GM21576 (cell line): ENCODE data around the gene SLC4A9.
"Not testable (repeated sequence)": the region's sequence is repeated elsewhere in the genome, so short reads cannot be mapped to it uniquely, and the experiment has no call there.

Experiments
- ATAC-seq: cut with Tn5 transposase; IDR thresholded peaks from one replicate; pipeline ENCODE4 v1.9.1; 2021; ENCODE audit warnings: mild to moderate bottlenecking, moderate library complexity; ENCODE audit not compliant: unreplicated experiment

SLC4A9 gene

DNA sequence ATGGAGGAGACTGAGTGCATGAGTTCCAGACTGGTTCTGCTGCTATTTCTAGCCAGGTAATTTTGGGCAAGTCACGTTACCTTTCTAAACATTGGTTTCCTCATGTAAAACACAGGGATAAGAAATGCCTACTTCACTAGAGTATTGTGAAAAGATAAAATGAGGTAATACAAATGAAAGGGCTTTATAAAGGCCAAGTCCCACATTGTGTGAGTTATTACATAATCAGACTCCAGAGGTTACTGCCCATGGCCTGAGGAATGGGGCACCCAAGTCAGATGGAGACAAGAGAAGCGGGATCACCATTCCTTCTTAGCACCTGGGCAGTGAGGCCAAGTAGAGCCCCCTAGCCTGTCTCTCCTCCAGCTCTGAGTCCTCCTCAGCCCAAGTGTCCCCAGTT is 21.1 kb upstream of the SLC4A9 start:
- no peak for ATAC-seq

DNA sequence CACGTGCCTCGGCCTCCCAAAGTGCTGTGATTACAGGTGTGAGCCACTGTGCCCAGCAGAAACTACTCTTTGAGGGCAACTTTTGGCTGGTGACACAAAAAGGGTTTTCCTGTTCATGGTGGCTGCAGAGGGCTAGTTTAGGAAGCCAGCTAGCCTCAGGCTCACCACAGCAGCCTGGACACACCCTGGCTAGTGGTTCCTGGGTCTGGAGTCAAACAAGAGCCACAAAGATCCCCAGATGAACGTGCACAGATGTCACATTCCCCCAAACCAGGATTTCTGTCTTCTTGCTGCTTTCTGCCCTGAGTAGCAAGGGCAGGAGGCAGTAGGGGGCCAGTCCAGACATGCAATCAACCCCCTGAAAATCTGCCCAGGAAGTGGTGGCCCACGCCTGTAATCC is 20.4 kb upstream of the SLC4A9 start:
- no peak for ATAC-seq

DNA sequence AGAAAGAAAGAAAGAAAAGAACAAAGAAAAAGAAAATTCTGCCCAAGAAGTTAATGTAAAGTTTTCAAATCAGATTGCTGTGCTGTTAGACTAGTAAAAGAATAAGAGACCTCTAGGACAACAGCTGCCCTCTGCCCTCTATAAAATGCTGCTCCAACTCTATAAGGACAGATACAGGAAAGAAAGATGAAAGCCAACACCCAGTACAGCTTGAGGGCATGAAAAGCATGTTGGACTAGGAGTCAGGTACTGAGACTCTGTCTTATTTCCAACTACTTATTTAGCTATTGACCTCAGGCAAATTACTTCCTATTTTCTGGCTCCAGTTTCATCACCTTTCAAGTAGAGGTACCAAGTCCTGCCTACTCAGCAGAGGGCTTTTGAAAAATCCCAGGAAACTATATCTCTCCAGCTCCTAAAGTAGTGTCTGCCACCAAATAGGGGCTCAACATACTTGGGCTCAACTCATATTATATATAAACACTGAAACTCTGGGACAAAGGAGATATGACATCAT is 19.3 kb upstream of the SLC4A9 start:
- no peak for ATAC-seq

DNA sequence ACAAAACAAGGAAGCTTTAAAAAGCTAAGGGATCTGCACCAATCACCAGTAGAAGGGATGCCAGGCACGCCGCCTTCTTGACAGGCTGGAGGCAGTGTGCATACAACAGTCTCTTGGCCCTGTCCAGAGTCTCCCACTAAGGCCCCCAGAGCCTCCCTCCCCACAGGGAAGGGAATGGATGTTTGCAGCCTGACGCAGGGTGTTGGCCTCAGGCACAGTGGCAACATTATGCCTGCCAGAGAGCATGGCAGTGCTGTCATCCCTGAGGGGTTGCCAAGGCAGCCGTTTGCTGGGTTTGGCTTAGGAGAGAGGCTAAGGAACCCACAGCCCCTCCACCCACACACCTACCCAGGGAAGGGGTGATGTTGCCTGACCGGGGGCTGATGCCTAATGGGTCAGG is 18.4 kb upstream of the SLC4A9 start:
- no peak for ATAC-seq

DNA sequence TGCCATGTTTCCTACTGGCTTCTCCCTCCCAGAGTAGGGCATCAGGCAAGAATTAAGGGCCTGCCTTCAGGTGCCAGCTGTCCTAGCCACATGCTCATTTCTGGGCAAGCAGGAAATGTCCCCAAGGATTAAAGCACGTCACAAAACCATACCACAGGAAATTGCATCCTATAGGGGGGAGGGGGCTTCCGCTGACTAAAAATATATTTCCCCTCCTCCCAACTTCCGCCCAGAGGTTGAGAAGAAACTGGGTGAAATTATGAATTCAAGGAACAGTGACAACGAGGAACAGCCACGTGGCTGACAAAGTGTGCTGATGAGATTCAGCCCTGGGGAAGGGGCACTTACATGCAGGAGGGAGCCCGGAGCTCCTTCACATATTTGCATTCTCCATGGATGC is 17.7 kb upstream of the SLC4A9 start:
- no peak for ATAC-seq

DNA sequence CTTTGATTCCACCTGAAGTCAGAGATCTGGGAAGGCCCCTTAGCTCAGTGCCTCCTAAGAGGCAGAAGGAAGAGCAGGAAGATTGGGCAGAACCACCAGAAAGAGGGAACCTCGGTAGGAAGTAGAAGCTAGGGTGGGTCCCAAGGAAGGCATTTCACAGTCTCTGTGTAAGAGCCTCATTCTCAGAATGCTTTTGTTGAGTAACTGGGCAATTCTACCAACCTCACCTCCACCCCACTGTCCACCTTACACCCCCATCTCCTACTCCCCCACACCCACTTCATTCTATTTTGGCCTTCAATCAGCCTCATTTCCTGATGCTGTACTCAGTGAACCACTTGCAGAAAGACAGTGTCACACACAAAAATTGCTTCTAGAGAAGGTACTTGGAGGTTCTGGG is 17.1 kb upstream of the SLC4A9 start:
- no peak for ATAC-seq

DNA sequence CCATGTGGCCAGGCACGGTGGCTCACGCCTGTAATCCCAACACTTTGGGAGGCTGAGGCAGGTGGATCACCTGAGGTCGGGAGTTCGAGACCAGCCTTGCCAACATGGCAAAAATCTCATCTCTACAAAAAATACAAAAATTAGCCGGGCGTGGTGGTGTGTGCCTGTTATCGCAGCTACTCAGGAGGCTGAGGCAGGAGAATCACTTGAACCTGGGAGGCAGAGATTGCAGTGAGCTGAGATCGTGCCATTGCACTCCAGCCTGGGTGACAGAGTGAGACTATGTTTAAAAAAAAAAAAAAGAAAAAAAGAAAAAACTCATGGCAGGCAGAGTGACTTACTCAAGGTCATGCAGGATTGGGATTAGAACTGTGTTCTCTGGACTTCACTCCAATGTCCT is 16.1 kb upstream of the SLC4A9 start:
- ATAC-seq: not testable (repeated sequence)

DNA sequence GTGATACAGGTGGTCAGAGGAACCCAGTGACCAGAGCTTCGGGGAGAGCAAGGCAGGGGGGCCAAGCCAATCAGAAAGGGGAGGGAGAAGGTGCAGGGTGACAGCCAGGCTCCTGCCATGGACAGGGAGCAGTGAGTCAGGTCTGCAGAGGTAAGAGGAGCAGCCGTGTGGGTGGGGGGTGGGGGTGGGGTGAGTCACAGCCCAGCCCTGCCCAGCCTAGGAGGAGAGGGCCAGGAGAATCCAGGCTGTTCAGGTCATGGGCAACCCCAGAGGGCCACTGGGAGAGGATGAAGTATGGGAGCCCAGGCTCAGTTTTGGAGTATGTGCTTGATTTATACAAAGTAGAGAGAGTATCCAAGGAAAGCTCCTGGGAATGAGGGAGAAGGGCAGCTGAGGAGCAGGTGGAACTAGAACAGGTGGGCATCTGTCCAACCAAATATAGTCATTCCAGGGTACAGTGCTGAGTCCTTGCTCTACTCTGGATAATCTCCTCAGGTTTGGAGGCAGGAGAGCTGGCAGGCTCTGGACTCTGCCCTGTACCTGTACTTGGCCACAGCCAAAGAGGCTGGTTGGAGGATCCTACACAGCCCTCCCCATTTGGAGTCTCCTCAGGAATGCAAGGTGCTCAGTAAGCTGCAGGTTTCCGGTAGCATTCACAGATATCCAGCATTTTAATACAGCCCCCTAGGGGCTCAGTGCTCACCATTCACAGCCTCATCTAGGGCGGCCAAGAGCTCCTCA is 15.1 kb upstream of the SLC4A9 start:
- no peak for ATAC-seq

DNA sequence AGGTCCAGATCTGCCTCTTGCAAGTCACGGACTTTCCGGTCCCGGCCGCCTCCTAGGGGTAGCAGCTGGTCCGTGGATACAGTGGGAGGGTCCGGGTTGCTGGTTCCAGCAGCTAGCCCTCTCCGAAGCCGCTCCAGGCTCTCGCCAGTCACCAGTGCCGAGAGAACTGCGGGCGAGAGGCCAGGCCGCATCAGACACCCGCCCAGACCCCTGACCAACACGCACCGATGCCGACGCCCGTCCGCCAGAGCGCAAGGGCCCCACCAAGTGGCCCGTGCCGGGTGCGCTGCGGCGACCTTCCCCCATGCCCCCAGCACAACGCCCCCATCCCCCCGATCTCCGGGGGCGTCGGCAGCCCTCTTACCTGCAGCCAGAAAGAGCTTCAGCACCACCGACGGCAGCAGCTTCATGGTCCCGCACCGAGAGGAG is 14.1 kb upstream of the SLC4A9 start:
- ATAC-seq: peak; percentile 8

DNA sequence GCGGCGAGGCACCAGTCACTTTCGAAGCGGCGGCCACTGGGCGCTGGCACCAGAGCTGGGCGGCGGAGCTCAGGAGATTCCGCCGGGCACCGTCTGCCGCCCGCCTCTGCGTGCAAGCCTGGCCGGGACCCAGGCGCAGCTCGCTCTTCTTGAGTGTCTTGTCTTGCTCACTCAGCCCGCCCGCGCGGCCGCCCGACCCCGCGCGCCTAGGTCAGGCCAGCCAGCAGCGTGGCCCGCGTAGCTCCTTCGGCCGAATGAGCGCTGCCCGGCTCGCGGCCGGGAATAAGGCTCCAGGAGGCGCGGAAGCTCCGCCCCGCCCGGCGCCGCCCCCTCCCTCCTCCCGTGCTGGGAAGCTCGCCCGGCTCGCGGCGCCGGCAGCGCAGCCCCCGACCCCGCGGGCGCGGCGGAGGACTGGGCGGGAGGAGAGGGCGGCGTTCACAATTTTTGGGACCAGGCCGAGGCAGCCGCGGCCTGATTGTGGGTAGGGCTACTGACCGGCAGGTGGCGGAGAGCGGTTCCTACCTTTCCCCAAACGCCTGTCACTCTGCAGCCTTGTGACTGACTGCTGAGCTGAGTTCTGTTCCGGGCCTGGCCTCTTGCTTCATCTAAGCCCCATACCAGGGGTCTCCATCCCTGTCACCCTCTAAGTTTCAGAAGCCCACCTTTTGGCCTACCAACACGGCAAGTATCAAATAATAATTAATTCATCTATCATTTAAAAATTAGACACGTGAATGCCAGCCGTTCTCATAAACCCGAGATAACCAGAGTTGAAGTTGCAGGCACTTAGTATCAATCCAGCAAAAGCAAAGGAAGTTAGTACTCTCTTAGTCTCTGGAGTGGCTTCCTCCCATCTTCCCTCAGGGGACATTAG is 13.4 kb upstream of the SLC4A9 start, which contains the start of gene HBEGF:
TSS of gene HBEGF (minus strand) at position 256 of the 874 bp plus-strand sequence. CDS start 275 bp downstream, outside the sequence.
- peak; percentile 72 for ATAC-seq

DNA sequence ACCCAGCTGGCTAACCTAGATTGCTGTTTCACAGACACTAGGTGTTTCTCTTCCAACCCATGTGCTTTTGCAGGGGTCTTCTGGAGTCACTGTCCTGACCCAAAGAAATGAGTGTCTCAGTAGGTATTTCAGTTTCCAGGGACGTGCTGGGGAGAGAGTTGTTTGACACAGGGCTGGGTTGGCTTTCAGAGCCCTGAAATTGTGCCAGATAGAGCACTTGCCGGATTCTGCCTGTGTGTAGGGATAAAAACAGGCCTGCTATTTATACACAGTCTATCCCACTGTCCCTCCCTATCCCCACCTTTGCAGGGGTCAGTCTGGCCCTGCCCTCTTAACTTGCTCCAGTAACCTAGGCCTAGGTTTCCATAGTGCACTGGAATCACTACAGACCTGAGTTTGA is 12.6 kb upstream of the SLC4A9 start:
- ATAC-seq: no peak

DNA sequence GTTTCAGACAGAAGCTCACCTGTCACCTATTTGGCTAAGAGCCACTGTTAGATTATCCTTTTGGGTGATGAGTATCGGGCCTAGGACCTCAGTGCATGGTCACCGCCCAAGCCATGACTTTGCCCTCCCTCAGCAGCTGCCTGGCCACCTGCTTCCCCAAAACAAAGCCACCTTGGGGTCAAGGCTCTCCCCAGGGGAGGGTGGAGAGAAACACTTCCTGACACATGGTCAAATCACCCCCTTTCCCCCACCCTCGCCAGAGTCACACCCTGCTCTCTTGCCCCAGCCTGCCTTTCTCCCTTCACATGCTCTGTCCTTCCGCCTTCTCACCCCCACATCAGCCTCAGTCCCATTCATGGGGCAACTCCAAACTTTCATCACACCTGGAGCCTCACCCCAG is 11.9 kb upstream of the SLC4A9 start:
- no peak for ATAC-seq

DNA sequence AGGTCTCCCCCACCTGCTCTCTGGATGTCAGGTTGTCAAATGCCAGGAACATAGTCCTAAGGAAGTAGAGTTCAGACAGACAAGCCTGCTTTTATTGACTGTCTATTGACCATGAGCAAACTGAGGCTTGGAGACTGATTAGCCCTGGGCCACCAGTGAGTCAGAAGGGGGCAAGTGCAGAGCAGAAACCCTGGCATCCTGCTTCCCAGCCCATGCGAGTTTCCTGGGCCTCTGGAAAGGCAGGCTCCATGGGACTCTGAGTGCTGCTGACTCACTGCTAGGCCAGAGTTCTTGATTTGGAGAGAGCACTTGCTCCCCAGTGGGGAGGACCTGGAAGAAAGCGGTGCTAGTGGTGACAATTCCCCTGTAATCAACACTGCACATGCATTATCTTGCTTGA is 10.8 kb upstream of the SLC4A9 start:
- ATAC-seq: no peak

DNA sequence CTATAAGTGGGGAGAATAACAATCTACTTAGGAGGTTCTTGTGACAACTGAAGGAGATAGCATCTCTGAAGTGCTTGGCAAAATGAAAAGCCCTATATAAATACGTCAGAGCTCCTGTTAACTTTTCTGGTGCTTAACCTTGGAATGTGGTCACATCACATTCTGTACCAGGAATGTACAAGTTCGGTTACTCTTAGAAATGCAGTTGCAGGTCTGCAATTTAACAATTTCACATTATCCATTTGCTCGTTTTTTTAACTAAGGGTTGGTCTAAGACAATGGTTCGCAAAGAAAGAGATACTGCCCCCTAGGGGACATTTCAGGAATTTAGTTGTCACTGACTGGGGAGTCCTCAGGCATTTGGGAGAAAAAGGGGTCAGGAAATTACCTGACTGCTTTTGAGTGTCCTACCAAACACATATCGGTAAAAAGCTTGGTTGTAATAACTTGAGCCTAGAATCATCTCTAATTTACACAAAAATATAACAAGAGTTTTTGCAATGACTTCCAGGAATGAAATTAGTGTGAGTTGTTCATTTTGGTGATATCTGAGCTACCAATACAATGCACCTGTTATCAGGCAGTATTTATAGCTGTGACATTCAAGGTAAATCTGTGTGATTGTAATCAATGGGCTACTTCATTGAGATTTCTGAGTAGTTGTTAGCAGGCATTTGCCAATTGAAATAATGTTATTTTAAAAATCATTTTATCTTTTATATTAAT is 8.2 kb upstream of the SLC4A9 start:
- ATAC-seq: no peak

DNA sequence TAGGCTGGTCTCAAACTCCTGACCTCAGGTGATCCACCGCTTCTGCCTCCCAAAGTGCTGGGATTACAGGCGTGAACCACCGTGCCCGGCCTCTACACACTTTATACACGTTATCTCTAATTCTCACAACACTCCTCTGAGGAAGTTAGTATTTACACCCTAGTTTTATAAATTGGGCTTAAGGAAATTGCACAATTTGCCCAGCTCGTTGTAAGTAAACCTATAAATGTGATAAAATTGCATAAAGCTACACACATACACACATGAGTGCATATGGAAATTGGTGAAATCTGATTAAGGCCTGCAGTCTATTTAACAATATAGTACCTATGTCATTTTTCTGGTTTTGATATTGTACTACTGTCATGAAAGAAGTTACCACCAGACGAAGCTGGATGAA is 4.4 kb upstream of the SLC4A9 start:
- ATAC-seq: no peak

DNA sequence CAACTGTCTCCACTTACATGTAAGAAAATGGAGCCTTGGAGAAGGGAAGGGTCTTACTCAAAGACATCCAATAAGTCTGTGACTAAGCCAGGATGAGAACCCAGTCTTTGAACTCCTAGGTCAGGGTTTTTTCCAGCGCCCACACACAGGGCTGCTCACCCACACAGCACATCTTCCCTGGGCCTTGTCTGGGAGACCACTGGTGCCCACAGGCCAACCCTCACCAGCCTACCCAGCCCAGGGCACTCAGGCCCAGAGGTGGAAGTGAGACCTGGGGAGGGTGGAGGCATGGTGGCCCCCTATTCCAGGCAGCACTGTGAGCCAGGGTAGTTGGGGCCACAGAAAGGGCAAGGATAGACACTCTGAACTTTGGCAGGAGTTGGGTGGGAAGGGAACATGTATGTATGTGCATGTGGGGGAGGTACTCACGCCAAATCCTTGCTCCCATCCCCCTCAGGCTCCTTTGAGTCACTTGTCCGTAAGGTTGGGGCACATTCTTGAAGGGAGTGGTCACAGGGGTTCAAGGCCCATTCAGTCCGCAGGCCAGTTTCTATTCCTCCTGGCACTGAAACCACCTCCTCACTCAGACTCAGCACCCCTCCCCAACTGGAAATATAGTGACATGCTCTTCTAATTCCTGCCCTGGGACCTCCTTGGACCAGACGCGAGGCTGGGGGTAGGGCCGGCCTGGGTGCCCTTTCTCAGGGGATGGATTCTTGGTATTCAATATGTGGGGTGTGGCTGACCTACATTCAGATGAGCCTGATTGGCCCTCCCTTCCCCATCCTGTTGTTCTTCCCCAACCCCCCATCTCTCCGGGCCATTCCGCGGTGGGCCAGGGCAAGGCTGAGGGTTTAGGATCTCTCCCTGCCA is 2.9 kb upstream of the SLC4A9 start:
- ATAC-seq: peak; percentile 29

DNA sequence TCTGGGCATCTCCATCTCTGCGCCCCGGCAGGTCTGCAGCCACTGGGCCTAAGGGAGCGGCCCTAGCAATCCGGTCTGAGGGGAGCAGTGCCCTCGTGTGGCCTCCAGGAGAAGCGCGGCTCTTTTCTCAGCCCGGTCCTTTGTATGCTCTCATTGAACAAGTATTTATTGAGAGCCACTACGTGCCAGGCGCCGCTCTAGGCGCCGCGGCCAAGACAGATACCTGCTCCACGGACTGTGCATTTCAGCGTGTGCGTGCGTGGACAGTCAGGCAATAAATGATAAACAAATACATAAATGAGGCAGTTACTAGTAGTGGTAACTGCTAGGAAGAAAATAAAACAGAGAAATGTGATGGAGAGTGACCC is 2.3 kb upstream of the SLC4A9 start:
- ATAC-seq: peak; percentile 87

DNA sequence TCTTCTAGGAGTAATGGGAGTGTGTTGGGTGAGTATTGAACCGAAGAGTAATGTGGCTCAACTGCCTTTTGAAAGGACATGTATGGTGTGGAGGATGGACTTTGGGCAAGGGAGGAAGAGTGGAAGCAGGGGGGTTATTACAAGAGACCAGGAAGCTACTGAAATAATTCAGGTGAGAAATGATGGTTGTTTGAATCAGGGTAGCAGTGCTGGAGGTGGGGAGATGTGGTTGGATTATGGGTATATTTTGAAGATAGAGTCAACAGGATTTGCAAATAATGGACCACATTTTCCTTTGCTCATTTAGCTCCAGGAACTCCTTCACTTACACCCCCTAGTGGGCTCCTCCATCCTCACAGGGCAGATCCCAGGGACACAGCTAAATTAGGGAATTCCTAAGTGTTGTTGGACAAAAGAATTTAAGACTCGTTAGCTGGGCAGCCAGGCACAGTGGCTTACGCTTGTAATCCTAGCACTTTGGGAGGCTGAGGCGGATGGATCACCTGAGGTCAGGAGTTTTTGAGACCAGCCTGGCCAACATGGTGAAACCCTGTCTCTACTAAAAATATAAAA is 1.2 kb upstream of the SLC4A9 start:
- ATAC-seq: no peak

DNA sequence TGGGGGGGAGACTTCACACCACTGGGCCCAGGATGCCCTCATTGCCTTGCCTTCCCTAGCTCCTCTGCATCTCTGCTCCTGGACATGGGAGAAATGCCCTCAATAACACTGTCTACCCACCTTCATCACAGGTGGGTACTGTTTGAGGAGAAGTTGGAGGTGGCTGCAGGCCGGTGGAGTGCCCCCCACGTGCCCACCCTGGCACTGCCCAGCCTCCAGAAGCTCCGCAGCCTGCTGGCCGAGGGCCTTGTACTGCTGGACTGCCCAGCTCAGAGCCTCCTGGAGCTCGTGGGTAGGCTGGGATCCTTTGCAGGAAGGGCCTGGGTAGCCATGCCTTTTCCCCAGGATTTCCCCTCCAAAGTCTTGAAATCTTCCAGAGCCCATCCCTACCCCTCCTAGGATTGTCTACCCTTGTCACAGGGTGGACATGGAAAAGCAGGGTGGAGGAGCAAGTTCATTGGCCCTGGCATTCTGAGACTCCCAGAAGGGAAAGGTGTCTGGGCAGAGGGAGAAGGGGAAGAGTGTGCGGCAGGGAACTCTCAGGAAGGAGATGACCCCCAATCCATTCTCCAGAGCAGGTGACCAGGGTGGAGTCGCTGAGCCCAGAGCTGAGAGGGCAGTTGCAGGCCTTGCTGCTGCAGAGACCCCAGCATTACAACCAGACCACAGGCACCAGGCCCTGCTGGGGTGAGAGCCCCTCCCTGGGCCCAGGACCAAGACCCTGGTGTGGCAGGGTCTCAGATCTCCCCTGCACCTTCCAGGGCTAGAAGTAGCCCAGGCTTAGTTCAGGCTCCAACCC is 886 bp downstream of the SLC4A9 start:
- ATAC-seq: no peak
